ENCODE measurements around the gene HSD11B1.

HSD11B1 gene

DNA sequence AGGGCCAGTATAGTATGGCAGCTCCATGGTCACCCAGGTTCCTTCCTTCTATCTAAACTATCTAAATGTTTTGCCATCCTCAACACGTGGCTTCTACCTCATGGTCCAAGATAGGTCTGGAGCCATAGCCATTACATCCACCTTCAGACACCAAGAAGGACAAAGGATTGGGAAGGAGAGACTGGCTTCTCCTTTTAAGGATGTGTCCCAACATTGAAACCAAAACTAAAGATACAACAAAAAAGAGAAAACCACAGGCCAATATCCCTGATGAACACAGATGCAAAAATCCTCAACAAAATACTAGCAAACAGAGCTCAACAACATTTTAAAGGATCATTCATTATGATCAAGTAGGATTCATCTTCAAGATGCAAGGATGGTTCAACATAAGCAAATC is 24.8 kb downstream of the HSD11B1 start:
- DNase-seq: no peak

- no peak for DNase-seq
Observed at GRCh38 chr1:209732725-209733124, 28.1 kb downstream of the HSD11B1 start.

DNA sequence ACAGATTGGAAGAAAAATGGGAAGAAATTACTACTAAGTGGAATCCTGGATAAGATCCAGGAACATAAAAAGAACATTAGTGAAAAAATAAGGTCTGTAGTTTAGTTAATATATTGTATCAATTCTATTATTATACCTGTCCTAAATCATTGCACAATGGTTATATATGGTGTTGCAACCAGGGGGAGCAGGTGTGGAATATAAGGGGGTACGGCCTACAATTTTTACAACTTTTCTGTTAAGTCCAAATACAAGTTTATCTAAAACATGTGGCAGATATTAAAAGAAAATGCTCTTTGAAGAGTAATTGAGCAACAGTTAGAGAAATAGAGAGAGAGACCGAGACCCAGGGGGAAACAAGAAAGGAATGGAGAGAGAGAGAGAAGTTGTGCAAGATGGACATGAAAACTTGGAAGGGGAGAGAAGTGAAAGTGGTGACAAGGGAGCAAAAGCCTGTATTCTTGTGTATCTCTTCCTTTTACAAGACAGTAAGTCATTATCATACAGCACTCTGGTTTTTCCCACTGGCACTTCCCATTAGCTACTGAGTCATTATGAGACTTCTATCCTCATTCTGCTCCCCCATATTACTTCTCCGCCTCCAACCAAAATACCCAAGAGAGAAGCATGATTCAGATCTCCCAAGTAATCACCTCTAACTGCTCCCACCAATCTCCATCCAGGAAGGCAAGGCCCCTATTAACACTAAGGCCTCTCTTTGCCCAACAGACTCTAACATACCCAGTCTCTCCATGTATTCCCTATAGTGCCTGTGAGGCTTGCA is 29.0 kb downstream of the HSD11B1 start:
- DNase-seq: no peak

- no peak for DNase-seq
Observed at GRCh38 chr1:209736490-209737117, 32.0 kb downstream of the HSD11B1 start.

DNA sequence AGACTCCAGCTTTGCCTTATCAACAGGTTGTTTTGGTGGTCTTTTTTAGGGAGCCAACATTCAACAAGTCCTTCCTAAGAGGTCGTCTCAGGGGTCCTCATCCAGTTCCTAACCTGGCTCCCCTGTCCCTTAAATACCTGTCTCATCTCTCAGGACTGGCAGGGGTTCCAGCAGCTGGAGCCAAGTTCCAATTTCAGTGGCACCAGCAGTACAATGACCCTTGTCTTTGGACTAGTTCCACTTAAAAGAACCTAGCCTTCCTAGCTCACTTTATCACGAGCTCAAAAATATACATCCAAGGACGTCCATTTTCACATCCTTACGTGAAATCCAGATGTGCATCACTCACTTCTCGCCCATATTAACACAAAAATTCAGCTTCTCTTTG is 32.5 kb downstream of the HSD11B1 start:
- no peak for DNase-seq

DNA sequence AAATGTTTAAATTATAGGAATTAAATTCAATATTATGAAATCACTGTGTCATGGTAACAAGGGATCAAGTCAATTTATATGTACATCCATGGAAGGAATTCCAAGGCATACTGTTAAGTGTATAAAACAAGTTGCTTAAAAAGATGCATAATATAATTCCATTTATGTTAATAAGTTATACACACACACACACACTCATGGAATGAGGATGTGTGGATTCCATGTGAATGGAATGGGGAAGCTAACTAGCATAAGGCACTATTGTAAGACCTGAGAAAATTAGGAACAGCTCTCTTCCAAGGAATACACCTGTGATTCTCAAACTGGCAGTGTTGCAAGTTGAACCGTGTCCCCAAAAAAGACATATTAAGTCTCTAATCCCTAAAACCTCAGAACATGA is 33.6 kb downstream of the HSD11B1 start:
- no peak for DNase-seq

DNA sequence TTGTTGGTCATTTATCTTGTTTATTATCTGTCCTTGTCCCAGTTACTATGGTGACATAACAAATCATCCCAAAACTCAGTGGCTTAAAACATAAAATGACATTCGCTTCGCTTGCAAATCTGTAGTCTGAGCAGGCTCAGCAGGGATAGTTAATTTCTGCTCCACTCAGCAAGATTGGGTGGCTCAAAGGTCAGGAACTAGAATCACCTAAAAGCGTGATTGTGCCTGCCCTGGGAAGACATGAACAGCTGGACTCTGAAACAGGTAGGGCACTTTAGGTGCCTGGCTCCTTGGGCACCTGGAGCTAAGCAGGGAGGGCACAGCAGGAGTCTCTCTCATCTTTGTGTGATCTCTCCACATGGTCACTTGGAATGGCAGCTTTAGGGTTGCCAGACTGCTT is 36.5 kb downstream of the HSD11B1 start:
- no peak for DNase-seq

DNA sequence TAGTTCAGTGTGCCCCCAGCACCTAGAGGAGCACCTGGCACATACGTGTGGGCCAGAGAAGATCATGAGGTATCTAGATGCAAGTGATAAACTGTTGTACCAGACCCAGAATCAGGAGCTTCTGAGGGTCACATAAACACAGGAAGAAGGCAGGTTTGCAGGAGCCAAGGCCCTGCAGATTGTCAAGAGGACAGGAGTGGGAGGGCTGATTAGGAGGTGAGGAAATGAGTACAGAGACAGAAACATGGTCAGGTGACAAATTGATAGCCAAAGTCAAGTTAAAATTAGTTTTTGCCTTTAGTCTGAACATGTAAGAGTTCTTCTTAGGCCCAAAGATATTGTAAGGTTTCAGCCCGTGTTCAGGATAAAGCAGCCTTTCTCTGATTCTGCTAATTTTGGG is 37.2 kb downstream of the HSD11B1 start:
- no peak for DNase-seq

DNA sequence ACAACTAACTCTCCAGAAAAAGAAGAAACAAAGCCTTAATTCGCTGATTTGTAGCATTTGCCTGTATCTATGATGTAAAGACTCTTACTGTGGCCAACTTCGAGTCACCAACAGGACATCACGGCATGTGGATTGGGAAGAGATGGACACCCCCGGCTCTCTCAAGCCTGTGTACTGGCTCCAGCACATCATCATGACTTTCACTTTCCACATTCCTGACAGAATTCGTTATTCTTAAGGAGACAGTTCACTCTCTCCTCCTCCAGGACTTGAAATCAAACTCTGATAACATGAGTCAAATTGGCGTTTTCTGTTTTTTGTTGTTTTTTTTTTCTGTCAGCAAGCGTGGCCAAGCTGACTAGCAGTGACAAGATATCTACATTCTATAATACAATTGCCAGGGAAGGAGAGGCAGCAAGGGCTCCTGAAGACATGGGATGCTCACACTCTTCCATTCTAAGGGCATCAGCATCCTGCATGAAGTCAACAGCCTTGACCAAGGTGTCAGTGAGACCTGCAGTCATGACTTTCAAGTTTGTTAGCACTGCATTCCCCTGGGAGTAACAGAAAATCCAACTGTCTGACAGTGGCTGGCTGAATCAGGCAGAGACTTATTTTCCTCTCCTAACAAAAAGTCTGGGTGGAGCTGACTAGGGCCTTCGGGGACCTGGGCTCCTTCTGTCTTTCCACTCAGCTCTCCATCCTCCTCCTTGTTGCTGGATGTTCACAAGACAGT is 37.9 kb downstream of the HSD11B1 start:
- no peak for DNase-seq

GRCh38 chr1:209743145-209743482 is 38.5 kb downstream of the HSD11B1 start:
- DNase-seq: no peak

- DNase-seq: no peak
Observed at GRCh38 chr1:209746451-209747165, 42.0 kb downstream of the HSD11B1 start.

- no peak for DNase-seq
Observed at GRCh38 chr1:209747580-209748262, 43.1 kb downstream of the HSD11B1 start.

- no peak for DNase-seq
Observed at GRCh38 chr1:209748620-209749019, 44.0 kb downstream of the HSD11B1 start.

GRCh38 chr1:209749205-209749604 is 44.6 kb downstream of the HSD11B1 start:
- no peak for DNase-seq

DNA sequence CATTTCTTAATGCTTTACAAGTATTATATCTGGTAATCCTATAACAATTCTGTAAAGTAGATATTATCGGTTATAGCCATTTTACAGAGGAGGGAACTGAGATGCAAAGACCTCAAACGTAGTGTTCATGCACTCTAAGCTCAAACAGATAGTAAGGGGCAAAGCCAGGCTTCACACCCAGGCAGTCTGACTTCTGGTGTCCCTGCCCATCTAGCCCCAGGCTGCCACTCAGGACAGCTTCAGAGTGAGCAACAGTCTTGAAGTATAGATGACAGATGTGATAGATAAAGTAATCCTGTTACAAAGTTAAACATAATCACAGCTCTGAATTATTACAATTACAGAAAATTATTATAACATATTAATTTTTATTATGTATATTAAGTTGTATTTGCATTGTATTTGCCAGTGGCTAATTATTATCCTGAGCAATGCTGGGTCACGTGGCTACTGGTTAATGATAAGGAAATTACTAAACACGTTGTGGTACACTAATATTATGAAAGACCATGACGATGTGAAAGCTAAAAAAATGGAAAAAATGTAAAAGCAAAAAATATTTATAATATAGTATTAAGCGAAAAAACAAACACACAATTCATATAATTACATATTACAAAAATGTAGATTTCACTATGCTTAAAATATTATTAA is 45.2 kb downstream of the HSD11B1 start:
- no peak for DNase-seq

GRCh38 chr1:209751627-209752231 is 47.1 kb downstream of the HSD11B1 start:
- DNase-seq: no peak

DNA sequence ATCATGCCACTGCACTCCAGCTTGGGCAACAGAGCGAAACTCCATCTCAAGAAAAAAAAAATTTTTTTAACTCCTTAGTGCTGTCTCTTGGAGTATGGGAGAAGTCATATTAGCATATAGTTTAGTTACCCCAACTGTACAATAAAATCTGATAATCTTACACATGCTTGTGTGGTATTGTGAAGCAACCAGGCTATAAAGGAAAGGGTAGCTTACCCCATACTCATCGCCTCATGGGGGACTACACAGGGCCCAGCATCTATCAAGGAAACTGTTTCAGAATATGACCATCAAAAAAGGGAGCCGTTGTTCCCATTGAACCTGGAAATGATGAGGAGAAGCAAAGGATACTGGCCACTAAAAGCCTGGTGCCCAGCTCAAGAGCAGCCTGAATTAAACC is 48.2 kb downstream of the HSD11B1 start:
- DNase-seq: no peak

- DNase-seq: no peak
Observed at GRCh38 chr1:209755256-209755655, 50.6 kb downstream of the HSD11B1 start.

DNA sequence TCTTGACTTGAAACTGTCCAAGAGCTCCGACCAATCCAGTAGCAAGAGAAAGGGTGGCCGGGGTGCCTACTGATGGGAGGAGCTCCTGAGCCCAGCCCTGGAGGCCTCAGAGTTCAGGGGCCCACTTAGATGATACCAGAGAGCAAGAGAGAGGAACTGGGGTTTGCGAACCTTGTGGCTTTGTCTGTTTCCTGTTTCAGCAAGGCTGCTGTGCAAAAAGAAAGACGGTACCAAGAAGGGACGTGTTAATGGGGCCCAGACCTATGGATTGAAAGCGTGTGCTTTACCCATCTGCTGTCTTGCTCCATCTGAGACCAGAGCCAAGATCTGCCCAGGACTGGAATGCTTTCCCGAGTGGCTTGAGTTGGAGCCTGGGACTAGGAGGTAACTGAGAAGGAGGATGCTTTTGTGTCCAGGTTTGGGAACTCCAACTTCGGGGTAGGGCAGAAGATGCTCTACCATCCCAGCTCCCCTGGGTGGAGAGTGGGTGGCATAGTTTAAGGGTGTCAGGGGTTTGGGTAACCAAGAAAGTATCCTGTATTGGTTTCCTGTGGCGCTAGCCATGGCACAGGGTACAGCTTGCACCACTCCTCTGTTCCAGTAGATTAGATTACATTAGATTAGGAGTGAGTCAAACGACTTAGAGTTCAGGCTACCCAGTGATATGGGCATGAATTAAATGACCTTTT is 51.4 kb downstream of the HSD11B1 start, which contains the start of gene TRAF3IP3:
TRAF3IP3 (plus strand) TSS at position 128 of the 689 bp plus-strand sequence. CDS start 3,987 bp downstream, outside the sequence.
- no peak for DNase-seq

GRCh38 chr1:209756615-209757445 is 52.2 kb downstream of the HSD11B1 start:
- DNase-seq: no peak
